Activated T-helper 9 cell treated with anti-CD3 and anti-CD28 coated beads, Interleukin-2, amount 50 U/mL, for 16 hours (primary cell): Measurements from ENCODE around the gene OXCT1.

Experiments
- DNase-seq: peaks from one replicate; pipeline ENCODE4 v3.0.0-alpha.2; 2020; ENCODE audit warnings: low read depth

The OXCT1 gene

DNA sequence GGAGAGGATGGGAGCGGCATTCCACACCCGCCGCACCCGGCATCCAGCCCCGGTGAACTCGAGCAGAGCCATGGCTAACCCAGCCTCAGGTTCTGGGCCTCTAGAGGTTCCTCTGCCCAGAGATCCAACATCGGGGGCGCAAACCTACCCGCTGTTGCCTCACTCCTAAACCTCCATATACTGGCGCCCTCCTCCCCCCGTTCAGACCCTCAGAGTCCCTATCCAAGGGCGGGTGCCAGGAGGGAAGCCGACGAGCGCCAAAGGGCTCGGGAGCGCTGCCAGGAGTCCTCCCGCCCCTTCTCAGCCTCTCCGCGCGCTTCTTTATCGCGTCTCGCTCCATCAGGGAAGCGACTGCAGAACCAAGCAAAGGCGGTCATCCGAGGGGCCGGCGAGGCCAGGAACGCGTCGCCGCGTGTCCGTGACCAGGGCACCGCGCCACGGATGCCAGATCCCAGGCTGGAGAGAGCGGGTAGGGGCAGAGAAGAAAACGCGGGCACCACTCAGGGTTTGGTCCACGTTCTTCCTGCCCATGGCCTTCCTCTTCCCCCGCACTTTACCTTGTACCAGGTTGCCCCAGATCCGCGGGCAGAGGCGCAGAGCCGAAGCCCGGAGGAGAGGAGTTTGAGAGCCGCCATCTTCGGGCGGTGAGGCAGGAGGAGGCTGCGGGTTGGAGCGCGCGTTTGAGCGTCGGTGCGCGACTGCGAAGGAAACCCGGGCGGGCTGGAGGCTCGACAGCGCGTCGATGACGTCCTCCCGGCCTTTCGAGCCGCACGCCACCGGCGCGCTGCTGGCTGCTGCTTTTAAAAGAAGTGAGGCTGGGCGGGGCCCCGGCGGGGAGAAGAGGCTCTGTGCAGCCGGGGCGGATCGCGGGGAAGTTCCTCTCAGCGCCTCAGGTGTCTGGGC lies at the start of gene OXCT1:
TSS of gene OXCT1 (minus strand) at position 702 of the 903 bp plus-strand sequence. CDS start at position 635, 67 bp downstream.
- peak; percentile 89 for DNase-seq

GRCh38 chr5:41918105-41918504 lies 47.9 kb upstream of the OXCT1 start:
- no peak for DNase-seq

- no peak for DNase-seq
These were observed 38.3 kb upstream of the OXCT1 start for GRCh38 chr5:41908374-41909079.

DNA sequence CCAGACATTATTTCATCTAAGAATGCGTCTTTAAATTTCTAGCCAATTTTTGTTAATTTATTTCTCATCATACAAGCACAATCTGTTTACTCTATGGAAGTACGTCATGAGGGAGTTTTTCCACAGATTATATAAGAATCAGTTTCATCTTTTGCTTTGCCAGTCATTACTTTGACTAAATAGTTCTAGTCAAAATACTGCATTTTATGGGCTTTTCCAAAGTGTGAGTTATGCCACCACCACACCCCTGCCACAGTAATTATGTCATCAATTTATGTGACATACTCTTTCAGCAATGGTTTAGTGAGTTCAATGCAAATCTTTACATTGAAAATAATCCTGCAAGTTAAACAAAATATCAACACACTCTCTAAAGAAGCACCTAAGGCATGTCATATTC lies 35.9 kb upstream of the OXCT1 start:
- no peak for DNase-seq

DNA sequence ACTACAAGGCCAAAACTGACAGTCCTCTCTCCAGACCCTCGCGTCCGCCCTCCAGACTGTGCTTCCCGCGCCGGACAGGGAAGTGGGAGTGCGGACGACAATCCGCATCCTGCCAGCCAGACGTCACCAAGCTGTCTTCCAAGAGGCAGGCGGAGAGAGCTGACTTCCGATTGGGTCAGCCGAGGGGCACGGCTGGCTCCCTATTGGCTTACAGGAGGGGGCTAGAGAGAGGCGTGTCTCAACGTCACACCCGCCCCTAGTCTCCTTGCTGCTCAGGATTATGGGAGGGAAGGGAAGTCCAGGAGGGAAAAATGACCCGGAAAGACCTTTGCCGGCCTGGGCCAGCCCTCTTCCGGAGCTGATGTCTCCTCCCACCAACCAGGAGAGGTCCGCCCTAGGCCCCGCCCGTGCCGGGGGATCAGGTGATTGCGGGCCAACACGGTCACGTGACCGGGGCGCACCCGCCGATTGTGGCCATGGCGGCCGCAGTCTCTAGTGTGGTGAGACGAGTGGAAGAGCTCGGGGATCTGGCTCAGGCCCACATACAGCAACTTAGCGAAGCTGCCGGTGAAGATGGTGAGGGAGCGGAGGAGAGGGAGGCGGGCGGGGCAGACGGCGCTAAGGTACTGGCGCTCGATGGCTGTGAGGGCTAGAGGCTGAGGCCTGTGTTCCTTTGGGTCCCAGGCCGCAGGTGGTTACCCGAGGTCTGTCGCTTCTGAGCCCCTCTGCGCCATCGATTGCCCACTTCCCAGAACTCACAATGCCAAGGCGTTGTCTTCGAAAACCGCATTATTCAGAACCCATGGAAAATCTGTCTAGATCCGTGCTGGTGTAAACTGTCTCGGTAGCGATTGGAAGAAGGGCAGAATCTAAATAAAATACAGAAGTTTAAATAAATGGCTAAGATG lies 33.9 kb upstream of the OXCT1 start, which contains the start of gene RIMOC1:
TSS of gene RIMOC1 (plus strand) at position 453 of the 908 bp plus-strand sequence. CDS start at position 477, 24 bp downstream.
- DNase-seq, result peak; percentile 97

- no peak for DNase-seq
These were observed 33.2 kb upstream of the OXCT1 start for GRCh38 chr5:41903382-41903891.

GRCh38 chr5:41896230-41896629 lies 26.0 kb upstream of the OXCT1 start:
- DNase-seq, result no peak

DNA sequence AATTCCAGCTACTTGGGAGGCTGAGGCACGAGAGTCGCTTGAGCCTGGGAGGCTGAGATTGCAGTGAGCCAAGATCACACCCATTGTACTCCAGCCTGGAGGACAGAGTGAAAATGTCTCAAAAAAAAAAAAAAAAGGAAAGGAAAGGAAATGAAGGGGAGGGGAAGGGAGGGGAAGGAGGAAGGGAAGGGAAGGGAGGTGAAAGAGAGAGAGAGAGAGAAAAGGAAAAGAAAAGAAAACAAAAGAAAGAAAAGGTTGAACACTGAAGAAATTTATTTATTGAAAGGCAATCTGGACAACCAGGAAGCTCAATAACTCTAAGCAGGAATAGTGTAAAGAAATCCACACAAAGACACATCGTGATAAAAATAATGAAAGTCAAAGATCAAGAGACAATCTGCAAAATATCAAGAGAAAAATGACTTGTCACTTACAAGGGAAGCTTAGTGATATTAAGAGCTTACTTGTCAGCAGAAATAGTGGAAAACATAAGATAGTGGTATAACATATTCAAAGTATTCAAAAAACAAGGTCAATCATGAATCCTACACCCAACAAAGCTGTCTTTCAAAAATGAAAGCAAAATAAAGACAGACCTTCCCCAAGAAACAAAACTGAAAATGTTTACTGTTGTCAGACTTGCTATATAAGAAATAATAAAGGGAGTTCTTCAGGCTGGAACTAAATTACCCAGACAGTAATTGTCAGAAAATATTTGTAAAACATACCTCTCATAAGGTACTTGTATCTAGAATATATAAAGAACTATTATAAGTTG lies 23.0 kb upstream of the OXCT1 start:
- DNase-seq, result no peak

GRCh38 chr5:41892031-41892430 lies 21.8 kb upstream of the OXCT1 start:
- no peak for DNase-seq

GRCh38 chr5:41891066-41891707 lies 21.0 kb upstream of the OXCT1 start:
- DNase-seq, result no peak

GRCh38 chr5:41885286-41885685 lies 15.1 kb upstream of the OXCT1 start:
- DNase-seq, result no peak

DNA sequence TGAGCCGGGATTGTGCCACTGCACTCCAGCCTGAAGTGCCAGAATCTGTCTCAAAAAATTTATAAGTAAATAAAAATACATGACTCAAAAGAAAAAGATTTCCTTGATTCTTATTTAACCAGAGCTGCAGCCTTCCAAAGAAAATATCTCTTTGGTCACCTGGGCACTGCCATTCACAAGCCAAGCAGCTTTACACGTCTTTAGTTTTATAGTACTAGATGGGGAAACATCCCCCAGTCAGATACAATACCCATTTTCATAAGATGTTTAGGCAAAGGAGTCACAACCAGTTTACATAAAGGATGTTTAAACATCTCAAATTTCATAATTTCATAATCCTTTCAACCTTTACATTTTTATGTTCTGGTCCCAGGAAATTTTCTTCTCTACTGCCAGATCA lies 13.7 kb upstream of the OXCT1 start:
- DNase-seq, result no peak

- DNase-seq, result no peak
These were observed 13.0 kb upstream of the OXCT1 start for GRCh38 chr5:41883243-41883642.

DNA sequence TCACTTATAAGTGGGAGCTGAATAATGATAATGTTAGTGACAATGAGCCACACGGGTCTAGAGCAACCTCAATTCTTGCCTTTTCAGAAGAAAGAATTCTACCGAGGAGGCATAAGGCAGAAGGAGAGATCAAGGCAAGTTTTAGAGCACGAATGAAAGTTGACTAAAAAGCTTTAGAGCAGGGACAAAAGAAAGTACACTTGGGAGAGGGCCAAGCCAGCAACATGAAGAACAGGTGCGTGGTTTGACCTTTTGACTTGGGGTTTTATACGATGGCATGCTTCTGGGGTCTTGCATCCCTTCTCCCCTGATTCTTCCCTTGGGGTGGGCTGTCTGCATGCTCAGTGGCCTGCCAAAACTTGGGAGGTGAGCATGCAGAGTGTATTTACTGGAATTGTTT lies 12.5 kb upstream of the OXCT1 start:
- no peak for DNase-seq

- no peak for DNase-seq
These were observed 8.6 kb upstream of the OXCT1 start for GRCh38 chr5:41878643-41879478.

DNA sequence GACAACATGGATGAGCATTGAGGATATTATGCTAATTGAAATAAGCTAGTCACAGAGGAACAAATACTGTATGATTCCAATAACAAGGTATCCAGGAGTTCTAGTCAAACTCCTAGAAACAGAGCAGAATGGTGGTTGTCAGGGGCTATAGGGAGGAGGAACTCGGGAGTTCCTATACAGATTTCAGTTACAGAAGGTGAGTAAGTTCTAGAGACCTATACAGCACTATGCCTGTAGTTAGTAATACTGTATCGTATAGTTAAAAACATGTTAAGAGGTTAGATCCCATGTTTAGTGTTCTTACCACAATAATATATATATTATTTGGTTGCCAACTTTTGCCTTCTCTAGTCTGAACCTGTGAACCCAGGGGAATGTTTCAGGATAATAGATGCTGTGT lies 7.9 kb upstream of the OXCT1 start:
- DNase-seq, result no peak

DNA sequence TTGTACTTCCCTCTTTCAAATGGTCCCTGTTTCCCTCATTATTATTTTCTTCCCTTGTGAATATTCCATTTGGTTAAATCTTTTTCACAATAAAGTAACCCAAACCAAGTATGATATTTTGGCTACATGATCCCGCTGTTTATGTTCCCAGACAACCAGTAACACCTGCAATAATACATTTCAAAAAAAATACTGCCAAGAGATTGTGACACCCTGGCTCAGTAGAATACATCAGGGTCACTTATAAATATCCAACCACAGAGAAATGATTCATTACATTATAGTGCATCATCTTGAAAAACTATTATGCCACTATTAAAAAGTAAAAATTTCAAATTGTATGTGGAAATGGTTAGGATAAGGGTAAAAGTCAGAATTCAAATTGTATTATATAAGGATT lies 7.2 kb upstream of the OXCT1 start:
- no peak for DNase-seq

DNA sequence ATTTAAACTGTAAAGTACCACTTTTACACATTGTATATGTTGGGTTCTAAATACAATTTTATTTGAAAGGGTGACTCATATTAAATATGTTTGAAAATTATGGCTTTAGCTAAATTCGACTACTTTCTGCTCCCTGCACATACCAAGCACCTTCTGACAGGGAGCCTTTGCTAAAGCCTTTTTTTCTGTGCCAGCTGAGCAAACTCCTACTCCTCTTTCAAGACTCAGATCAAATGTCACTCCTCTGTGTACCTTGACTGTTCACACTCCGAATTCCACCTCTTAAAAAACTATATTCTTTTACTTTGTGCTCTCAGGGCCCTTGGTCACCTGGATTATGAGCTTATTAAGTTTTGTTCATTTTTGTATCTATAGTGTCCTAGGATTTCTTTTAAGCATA lies 6.5 kb upstream of the OXCT1 start:
- DNase-seq, result no peak

DNA sequence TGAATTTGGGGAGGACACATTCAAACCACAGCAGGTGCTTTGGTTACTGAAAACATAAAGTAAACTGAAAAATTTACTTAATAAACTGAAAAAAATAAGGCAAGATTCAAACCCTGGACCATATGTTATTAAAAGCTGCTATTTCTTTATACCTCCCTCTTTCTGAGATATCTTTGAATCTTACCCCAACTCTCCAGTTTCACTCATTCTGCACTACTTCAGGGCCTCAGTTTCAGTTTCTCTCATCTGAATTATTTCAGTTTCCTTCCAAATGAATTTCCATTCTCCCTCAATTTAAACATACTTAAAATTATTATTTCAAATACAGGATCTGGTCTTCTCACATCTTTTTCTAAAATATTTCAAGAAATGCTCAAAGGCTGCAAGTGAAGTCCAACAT lies 4.9 kb upstream of the OXCT1 start:
- DNase-seq, result no peak
